K562 (cell line): Measurements from ENCODE around the gene SERPINA6. TPM values are rescaled to one million over a fixed set of nuclear protein-coding genes. Genes with fewer than 3 reads are reported as not detected.
A peak's percentile ranks its signal among the peaks of the same experiment; 100 is the strongest.

Experiments
- ATAC-seq: fragments of 200-7000 bp; cut with Tn5 transposase; 3 replicates; pipeline ENCODE4 v1.9.1; 2020; ENCODE audit warnings: moderate library complexity
- BruUV-seq: library from RNA; stranded (reverse); fragments of 400-500 nt; replicated peaks from 2 replicates; lab custom pipeline; 2021; lab: Mats Ljungman, UMichigan
- CTCF ChIA-PET: fragments of 300-600 bp; formaldehyde crosslinking; extraction: SDS; loops from one replicate; lab custom pipeline; 2021; ENCODE audit warnings: low intra/inter-chr PET ratio; lab: Yijun Ruan, JAX
- POLR2A ChIA-PET: fragments of 300-600, 350-650 bp; sonication (Branson Sonifier 250); formaldehyde crosslinking; extraction: SDS; loops from one replicate; lab custom pipeline; 2021; ENCODE audit warnings: antibody characterized with exemption, inconsistent platforms; lab: Yijun Ruan, JAX
- DNase-seq, 4 experiments: peaks; one replicate each; pipeline versions ENCODE4 v3.0.0 to v3.0.0-alpha.2; 2011 to 2018; ENCODE audit warnings: low spot score in 3 of 4, mixed read lengths in 3 of 4; ENCODE audit errors: extremely low read depth in 1 of 4
- FAIRE-seq: peaks from 2 replicates; lab custom pipeline; 2011; peaks lifted over from hg19 to GRCh38; lab: Jason Lieb, UNC
- H2AFZ ChIP-seq: 2 replicates; pipeline ENCODE4 v1.6.0; 2011; ENCODE audit warnings: low read depth, low read length, control low read depth, inconsistent platforms
- H3K27ac ChIP-seq: fragments of 200-600 bp; 3 replicates; pipeline ENCODE4 v1.8.0; 2011; ENCODE audit warnings: low read depth, mild to moderate bottlenecking, control low read depth, inconsistent platforms, low read length, moderate library complexity, mixed read lengths; ENCODE audit errors: extremely low read depth
- H3K27me3 ChIP-seq, 2 experiments: fragments of 300-600 bp in 1 of 2; 2 replicates in 1 of 2; 3 replicates in 1 of 2; pipeline versions ENCODE4 v1.6.0 to v1.8.0; 2011; ENCODE audit warnings: inconsistent platforms in 2 of 2, low read length in 2 of 2, mild to moderate bottlenecking in 1 of 2, mixed read lengths in 1 of 2, moderate library complexity in 1 of 2; ENCODE audit not compliant: control insufficient read depth in 2 of 2, insufficient read depth in 2 of 2
- H3K36me3 ChIP-seq: fragments of 300-600 bp; 3 replicates; pipeline ENCODE4 v1.8.0; 2011; ENCODE audit warnings: mild to moderate bottlenecking, low read length, inconsistent platforms; ENCODE audit not compliant: control insufficient read depth, insufficient read depth
- H3K4me1 ChIP-seq, 2 experiments: fragments of 200-600 bp in 1 of 2; replicated peaks in 1 of 2; 2 replicates in 1 of 2; 3 replicates in 1 of 2; pipeline versions ENCODE4 v1.5.1 to v1.8.0; 2011; ENCODE audit warnings: inconsistent platforms in 2 of 2, low read length in 2 of 2, mild to moderate bottlenecking in 1 of 2, mixed read lengths in 1 of 2, moderate library complexity in 1 of 2; ENCODE audit not compliant: control insufficient read depth in 2 of 2, insufficient read depth in 2 of 2
- H3K4me2 ChIP-seq: 2 replicates; pipeline ENCODE4 v1.6.1; 2011; ENCODE audit warnings: low read length, control low read depth, inconsistent platforms, mixed read lengths; ENCODE audit not compliant: insufficient read depth
- H3K4me3 ChIP-seq: fragments of 200-600 bp; sonication (generic), shearing (Covaris generic); 2 replicates; pipeline ENCODE4 v1.5.1; 2016; ENCODE audit warnings: control low read depth, inconsistent platforms
- H3K79me2 ChIP-seq: fragments of 200-600 bp; 3 replicates; pipeline ENCODE4 v1.8.0; 2011; ENCODE audit warnings: low read length, inconsistent platforms; ENCODE audit not compliant: control insufficient read depth, insufficient read depth
- H3K9ac ChIP-seq, 2 experiments: 2 replicates each; pipeline versions ENCODE4 v1.6.0 to v1.6.1; 2011; ENCODE audit warnings: low read depth in 2 of 2, low read length in 2 of 2, control low read depth in 1 of 2, inconsistent platforms in 1 of 2, mild to moderate bottlenecking in 1 of 2, mixed read lengths in 1 of 2; ENCODE audit not compliant: insufficient read depth in 1 of 2
- H3K9me1 ChIP-seq: one replicate; pipeline ENCODE4 v1.6.0; 2011; ENCODE audit warnings: inconsistent platforms, mild to moderate bottlenecking, low read length, moderate library complexity; ENCODE audit not compliant: control insufficient read depth, insufficient read depth
- H3K9me3 ChIP-seq: replicated peaks from 2 replicates; pipeline ENCODE4 v1.5.1; 2011; ENCODE audit warnings: low read depth, low read length, inconsistent platforms; ENCODE audit not compliant: control insufficient read depth, insufficient read depth
- H4K20me1 ChIP-seq: replicated peaks from 2 replicates; pipeline ENCODE4 v1.6.1; 2011; ENCODE audit warnings: low read length, inconsistent platforms, mixed read lengths; ENCODE audit not compliant: control insufficient read depth, insufficient read depth
- NELFE ChIP-seq: IDR thresholded peaks from 2 replicates; pipeline ENCODE4 v1.6.1; 2011; ENCODE audit warnings: mild to moderate bottlenecking; ENCODE audit not compliant: insufficient read depth, insufficient read length
- RAD21 ChIP-seq, 2 experiments: fragments of 250-450 bp in 1 of 2; fragments of 450-650 bp in 1 of 2; sonication (Bioruptor Pico) in 1 of 2; formaldehyde crosslinking in 1 of 2; IDR thresholded peaks in 1 of 2; conservative IDR thresholded peaks in 1 of 2; 2 replicates each; pipeline versions ENCODE4 v1.4.0 to v1.8.0; 2020 to 2022; ENCODE audit warnings: mild to moderate bottlenecking in 2 of 2, moderate library complexity in 1 of 2
- RBM25 ChIP-seq: fragments of 200-400 bp; formaldehyde crosslinking; IDR thresholded peaks from 2 replicates; pipeline ENCODE4 v1.6.1; 2018; ENCODE audit warnings: low read length, low read depth, moderate library complexity; ENCODE audit not compliant: severe bottlenecking
- SMAD2 ChIP-seq: fragments of 150-350 bp; IDR thresholded peaks from 2 replicates; pipeline ENCODE4 v1.6.1; 2014; ENCODE audit warnings: low read depth, mild to moderate bottlenecking, low read length
- WGBS: fragments of 100-300 bp; shearing (Covaris generic); methylation state at CpG from one replicate; pipeline ENCODE4 v1.1.6; 2016; ENCODE audit warnings: low coverage, mixed read lengths; ENCODE audit not compliant: insufficient coverage; ENCODE audit errors: missing lambda C conversion rate; 5-methylcytosine and 5-hydroxymethylcytosine counted together
- in situ Hi-C: fragments of 300-500 bp; cut with MboI; formaldehyde crosslinking; loops from 4 replicates; pipeline ENCODE4 v1.15.0; 2018; ENCODE audit warnings: inconsistent platforms, mixed read lengths
- intact Hi-C: fragments of 100-400 bp; cut with micrococcal nuclease; formaldehyde crosslinking; loops from 2 replicates; pipeline ENCODE4 v1.14.2; 2022
- polyA plus RNA-seq, 8 experiments: library from polyadenylated mRNA; depleted of rRNA in 4 of 8; stranded (reverse) in 5 of 8; unstranded in 3 of 8; fragments of >200 nt; fragmentation: Nextera tagmentation in 2 of 8; fragmentation: Illumina TruSeq in 1 of 8; extraction: Ambion mirVana in 2 of 8; extraction: Trizol in 1 of 8; gene quantifications; 2 replicates each; pipeline versions ENCODE4 v1.2.1 to v1.2.3, GENCODE V29; 2011 to 2014; ENCODE audit warnings: inconsistent platforms in 1 of 8, missing spikeins in 1 of 8
- total RNA-seq, 7 experiments: library from RNA; depleted of rRNA in 6 of 7; stranded (reverse); fragments of >200 nt in 6 of 7; fragmentation: Illumina TruSeq in 2 of 7; extraction: Trizol in 2 of 7; gene quantifications; 2 replicates each; pipeline versions ENCODE4 v1.2.1 to v1.2.3, GENCODE V29; 2011 to 2021; ENCODE audit warnings: low replicate concordance in 1 of 7
- TF ChIP-seq, protein P1 (sequence below), 3 experiments: IDR thresholded peaks in 2 of 3; conservative IDR thresholded peaks in 1 of 3; 2 replicates each; pipeline ENCODE4 v1.5.1; 2011 to 2012; ENCODE audit warnings: low read length in 3 of 3, mild to moderate bottlenecking in 3 of 3, control low read depth in 2 of 3, improper control_type of control experiment in 1 of 3, inconsistent platforms in 1 of 3, low read depth in 1 of 3, mixed read lengths in 1 of 3, moderate library complexity in 1 of 3; ENCODE audit not compliant: insufficient read depth in 2 of 3

SERPINA6 gene
- total and polyA plus RNA-seq, 9 of the 15 experiments (the other 6 are each of a cell fraction or from before 2014, with no cell fraction given), result not detected

DNA sequence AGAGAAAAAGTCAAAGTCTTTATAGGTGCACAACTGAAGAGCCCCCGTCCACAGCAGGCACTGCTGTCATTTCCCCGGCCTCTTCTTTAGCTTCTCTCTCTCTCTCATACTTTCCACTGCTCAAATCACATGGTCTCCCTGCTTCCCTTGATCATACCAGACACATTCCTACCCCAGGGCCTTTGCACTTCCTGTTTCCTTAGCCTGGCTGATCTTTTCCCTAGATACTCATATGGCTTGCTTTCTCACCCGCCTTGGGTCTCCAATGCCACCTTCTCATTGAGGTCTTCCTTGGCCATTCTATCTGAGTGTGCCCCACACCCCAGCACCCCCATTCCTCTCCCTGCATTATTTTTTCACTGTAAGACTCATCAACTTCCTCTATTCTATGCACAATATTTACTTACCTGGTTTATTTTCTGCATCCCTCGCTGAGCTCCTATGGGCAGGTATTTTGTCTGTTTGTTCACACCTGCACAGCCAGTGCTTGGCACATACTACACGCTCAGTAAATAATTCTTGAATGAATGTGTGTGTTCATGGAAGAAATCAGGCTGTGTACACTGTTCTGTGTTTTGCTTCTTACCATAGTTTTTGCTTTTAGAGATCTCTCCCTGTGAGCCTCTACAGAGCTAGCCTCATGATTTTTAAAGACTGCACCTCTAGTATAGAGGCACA is 33.4 kb upstream of the SERPINA6 start:
- in situ Hi-C loops, result no loop called here
- no peaks in the 10 kb centered on the region for H3K9me1 ChIP-seq
- no peaks in the 10 kb centered on the region for H3K36me3 ChIP-seq
- POLR2A ChIA-PET, result no interaction called here
- H3K4me1 ChIP-seq, result no peaks in the 10 kb centered on the region
- BruUV-seq, result no TSS peak
- FAIRE-seq (no peak), DNase-seq (no peak), ATAC-seq (no peak)
- no peaks in the 10 kb centered on the region for H3K79me2 ChIP-seq
- H3K4me3 ChIP-seq, result no peak overlapping the region
- TF ChIP-seq NELFE (no peak), RBM25 (peak; percentile 26)
- no peak overlapping the region for H3K4me2 ChIP-seq
- H3K27ac ChIP-seq, result no peak overlapping the region
- WGBS, result 0% methylated on average over 5 of the region's 5 CpGs
- intact Hi-C loops, result no loop called here
- no peaks in the 10 kb centered on the region for H4K20me1 ChIP-seq
- H3K9ac ChIP-seq, result no peak overlapping the region
- H3K9me3 ChIP-seq, result no peaks in the 10 kb centered on the region
- no peak overlapping the region for H2AFZ ChIP-seq
- H3K27me3 ChIP-seq, result no peaks in the 10 kb centered on the region
- CTCF ChIA-PET, result no interaction called here

GRCh38 chr14:94355191-94355794 is 32.2 kb upstream of the SERPINA6 start:
- in situ Hi-C loops (no loop called here), intact Hi-C loops (no loop called here)
- ATAC-seq (no peak), DNase-seq (peak in 1 of 4 experiments; percentile 4), FAIRE-seq (no peak)
- TF ChIP-seq RAD21 (CRISPR knock-in tag; conservative IDR thresholded peaks at IDR 0.05 in 1 of 2, IDR thresholded peaks at IDR 0.05 in 1 of 2) (peak in 1 of 2 experiments; percentile 36; a peak in 3 of 4 replicates), SMAD2 (no peak)
- TF ChIP-seq, protein P1, sequence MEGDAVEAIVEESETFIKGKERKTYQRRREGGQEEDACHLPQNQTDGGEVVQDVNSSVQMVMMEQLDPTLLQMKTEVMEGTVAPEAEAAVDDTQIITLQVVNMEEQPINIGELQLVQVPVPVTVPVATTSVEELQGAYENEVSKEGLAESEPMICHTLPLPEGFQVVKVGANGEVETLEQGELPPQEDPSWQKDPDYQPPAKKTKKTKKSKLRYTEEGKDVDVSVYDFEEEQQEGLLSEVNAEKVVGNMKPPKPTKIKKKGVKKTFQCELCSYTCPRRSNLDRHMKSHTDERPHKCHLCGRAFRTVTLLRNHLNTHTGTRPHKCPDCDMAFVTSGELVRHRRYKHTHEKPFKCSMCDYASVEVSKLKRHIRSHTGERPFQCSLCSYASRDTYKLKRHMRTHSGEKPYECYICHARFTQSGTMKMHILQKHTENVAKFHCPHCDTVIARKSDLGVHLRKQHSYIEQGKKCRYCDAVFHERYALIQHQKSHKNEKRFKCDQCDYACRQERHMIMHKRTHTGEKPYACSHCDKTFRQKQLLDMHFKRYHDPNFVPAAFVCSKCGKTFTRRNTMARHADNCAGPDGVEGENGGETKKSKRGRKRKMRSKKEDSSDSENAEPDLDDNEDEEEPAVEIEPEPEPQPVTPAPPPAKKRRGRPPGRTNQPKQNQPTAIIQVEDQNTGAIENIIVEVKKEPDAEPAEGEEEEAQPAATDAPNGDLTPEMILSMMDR (IDR thresholded peaks at IDR 0.05 in 2 of 3, conservative IDR thresholded peaks at IDR 0.05 in 1 of 3; ENCODE audit: insufficient read depth in 2 of 3, low read depth in 1 of 3, low read length in 3 of 3), result peak in 1 of 3 experiments; percentile 19; a peak in 1 of 6 replicates
- Histone ChIP-seq H2AFZ (no peak overlapping the region), H3K4me1 (no peaks in the 10 kb centered on the region), H3K9ac (no peak overlapping the region), H3K79me2 (no peaks in the 10 kb centered on the region), H3K9me3 (no peaks in the 10 kb centered on the region), H3K4me2 (no peak overlapping the region), H3K4me3 (no peak overlapping the region), H4K20me1 (no peaks in the 10 kb centered on the region), H3K27ac (no peak overlapping the region), H3K9me1 (no peaks in the 10 kb centered on the region), H3K36me3 (no peaks in the 10 kb centered on the region), H3K27me3 (no peaks in the 10 kb centered on the region)
- POLR2A ChIA-PET, result interaction anchor here (0.9 kb wide), 1 partner anchor 20 kb away, joined by 5 read pairs; no protein-coding TSS in a partner anchor
- CTCF ChIA-PET, result no interaction called here
- BruUV-seq, result no TSS peak
- 0% methylated on average over 9 of the region's 15 CpGs for WGBS
